ENCODE data around the gene DDAH1. TPM values are rescaled to one million over a fixed set of nuclear protein-coding genes. Genes with fewer than 3 reads are reported as not detected.

DDAH1 gene
- total and polyA plus RNA-seq, 4 donors: 13.6 to 57.2 (median 38.7) TPM

GRCh38 chr1:85372683-85373377 lies 92.1 kb downstream of the DDAH1 start:
- H3K4me1 ChIP-seq (ENCODE audit: control insufficient read depth in 5 of 5, insufficient read depth in 5 of 5, low read length in 5 of 5): peaks cover 0 to 12% (median 8%) of the 10 kb centered on the region in 5 donors
- no peak overlapping the region for H3K4me3 ChIP-seq
- no peak for ATAC-seq (ENCODE audit: insufficient read depth, low FRiP score)
- peak; percentile 27 to 72 (median 71) for DNase-seq
- H3K27me3 ChIP-seq (ENCODE audit: control insufficient read depth in 3 of 3, insufficient read depth in 3 of 3, low read length in 2 of 3): no peaks in the 10 kb centered on the region
- no peaks in the 10 kb centered on the region for H3K9me3 ChIP-seq (ENCODE audit: control insufficient read depth in 4 of 4, insufficient read depth in 3 of 4, low read length in 3 of 4)
- no peak for TF ChIP-seq CTCF (IDR thresholded peaks at IDR 0.05; ENCODE audit: control extremely low read depth, extremely low read depth)
- no peak overlapping the region for H3K9ac ChIP-seq (ENCODE audit: insufficient read depth in 1 of 2, low read length in 2 of 2)
- no peak overlapping the region for H3K27ac ChIP-seq (ENCODE audit: low read depth in 1 of 2, low read length in 1 of 2)
- no peaks in the 10 kb centered on the region for H3K36me3 ChIP-seq (ENCODE audit: control insufficient read depth in 4 of 4, insufficient read depth in 4 of 4, low read length in 4 of 4)
- 17 to 32% methylated on average over 5 of the region's 5 CpGs for WGBS, 2 donors

GRCh38 chr1:85371021-85371420 lies 93.9 kb downstream of the DDAH1 start:
- no peak for TF ChIP-seq CTCF (IDR thresholded peaks at IDR 0.05; ENCODE audit: control extremely low read depth, extremely low read depth)
- Histone ChIP-seq H3K4me1 (ENCODE audit: control insufficient read depth in 5 of 5, insufficient read depth in 5 of 5, low read length in 5 of 5) (peaks cover 2 to 12% (median 8%) of the 10 kb centered on the region in 5 donors), H3K9ac (ENCODE audit: insufficient read depth in 1 of 2, low read length in 2 of 2) (no peak overlapping the region), H3K27ac (ENCODE audit: low read depth in 1 of 2, low read length in 1 of 2) (no peak overlapping the region), H3K4me3 (no peak overlapping the region), H3K36me3 (ENCODE audit: control insufficient read depth in 4 of 4, insufficient read depth in 4 of 4, low read length in 4 of 4) (no peaks in the 10 kb centered on the region), H3K27me3 (ENCODE audit: control insufficient read depth in 3 of 3, insufficient read depth in 3 of 3, low read length in 2 of 3) (no peaks in the 10 kb centered on the region), H3K9me3 (ENCODE audit: control insufficient read depth in 4 of 4, insufficient read depth in 3 of 4, low read length in 3 of 4) (no peaks in the 10 kb centered on the region)
- no peak for ATAC-seq (ENCODE audit: insufficient read depth, low FRiP score)
- DNase-seq: no peak
- 58 to 66% methylated on average over 2 of the region's 2 CpGs for WGBS, 2 donors

- H3K27me3 ChIP-seq (ENCODE audit: control insufficient read depth in 3 of 3, insufficient read depth in 3 of 3, low read length in 2 of 3): no peaks in the 10 kb centered on the region
- 78 to 80% methylated on average over 6 of the region's 6 CpGs for WGBS, 2 donors
- H3K4me1 ChIP-seq (ENCODE audit: control insufficient read depth in 5 of 5, insufficient read depth in 5 of 5, low read length in 5 of 5): peaks cover 2 to 14% (median 9%) of the 10 kb centered on the region in 5 donors
- no peak overlapping the region for H3K4me3 ChIP-seq
- DNase-seq (no peak), ATAC-seq (ENCODE audit: insufficient read depth, low FRiP score) (no peak)
- H3K27ac ChIP-seq (ENCODE audit: low read depth in 1 of 2, low read length in 1 of 2): no peak overlapping the region
- TF ChIP-seq CTCF (IDR thresholded peaks at IDR 0.05; ENCODE audit: control extremely low read depth, extremely low read depth): no peak
- H3K9ac ChIP-seq (ENCODE audit: insufficient read depth in 1 of 2, low read length in 2 of 2): no peak overlapping the region
- H3K36me3 ChIP-seq (ENCODE audit: control insufficient read depth in 4 of 4, insufficient read depth in 4 of 4, low read length in 4 of 4): no peaks in the 10 kb centered on the region
- no peaks in the 10 kb centered on the region for H3K9me3 ChIP-seq (ENCODE audit: control insufficient read depth in 4 of 4, insufficient read depth in 3 of 4, low read length in 3 of 4)
Measured at GRCh38 chr1:85368073-85368770, 96.7 kb downstream of the DDAH1 start.
